HFFc6 (cell line): Measurements from ENCODE around the gene CNTLN. TPM values are rescaled to one million over a fixed set of nuclear protein-coding genes. Genes with fewer than 3 reads are reported as not detected.

ENCODE experiments used
- DNase-seq: peaks from one replicate; pipeline ENCODE4 v3.0.0-alpha.2; 2018
- H3K27ac Mint-ChIP-seq: 2 replicates; pipeline ENCODE4 v1.8.0; 2020; ENCODE audit warnings: mild to moderate bottlenecking, mixed read lengths
- H3K27me3 Mint-ChIP-seq: 2 replicates; pipeline ENCODE4 v1.8.0; 2021; ENCODE audit warnings: mild to moderate bottlenecking, moderate library complexity, mixed read lengths; ENCODE audit not compliant: insufficient read depth
- H3K36me3 Mint-ChIP-seq: 2 replicates; pipeline ENCODE4 v1.8.0; 2021; ENCODE audit warnings: low read depth, mixed read lengths
- H3K4me1 Mint-ChIP-seq: 2 replicates; pipeline ENCODE4 v1.8.0; 2020; ENCODE audit warnings: low read depth, mixed read lengths
- H3K4me3 Mint-ChIP-seq: 2 replicates; pipeline ENCODE4 v1.8.0; 2020; ENCODE audit warnings: mild to moderate bottlenecking, moderate library complexity, mixed read lengths
- H3K9me3 Mint-ChIP-seq: 2 replicates; pipeline ENCODE4 v1.8.0; 2020; ENCODE audit warnings: mild to moderate bottlenecking, mixed read lengths
- total RNA-seq, 6 experiments: library from RNA; stranded (reverse); fragmentation: NEBNext Ultra II Directional; extraction: Animal tissue kit (Norgen Biotek cat#: 25700); gene quantifications; 2 replicates in 1 of 6; 3 replicates in 5 of 6; pipeline ENCODE4 v1.2.3, GENCODE V29; 2021
- TF ChIP-seq, protein P1 (sequence below): fragments of 200-600 bp; sonication (generic); IDR thresholded peaks from 2 replicates; pipeline ENCODE4 v1.5.0; 2021; ENCODE audit warnings: antibody characterized with exemption, mild to moderate bottlenecking

The CNTLN gene
- total RNA-seq, 6 experiments from 2014 or later: 4.9 to 9.0 (median 8.6) TPM

GRCh38 chr9:17185481-17186029 lies 50.7 kb downstream of the CNTLN start:
- H3K4me1 Mint-ChIP-seq: peaks cover 3% of the 10 kb centered on the region; the same call in 1 of the 2 replicates
- H3K27ac Mint-ChIP-seq: no peak overlapping the region
- H3K9me3 Mint-ChIP-seq: no peaks in the 10 kb centered on the region
- H3K36me3 Mint-ChIP-seq: no peaks in the 10 kb centered on the region
- no peak for DNase-seq
- TF ChIP-seq, protein P1, sequence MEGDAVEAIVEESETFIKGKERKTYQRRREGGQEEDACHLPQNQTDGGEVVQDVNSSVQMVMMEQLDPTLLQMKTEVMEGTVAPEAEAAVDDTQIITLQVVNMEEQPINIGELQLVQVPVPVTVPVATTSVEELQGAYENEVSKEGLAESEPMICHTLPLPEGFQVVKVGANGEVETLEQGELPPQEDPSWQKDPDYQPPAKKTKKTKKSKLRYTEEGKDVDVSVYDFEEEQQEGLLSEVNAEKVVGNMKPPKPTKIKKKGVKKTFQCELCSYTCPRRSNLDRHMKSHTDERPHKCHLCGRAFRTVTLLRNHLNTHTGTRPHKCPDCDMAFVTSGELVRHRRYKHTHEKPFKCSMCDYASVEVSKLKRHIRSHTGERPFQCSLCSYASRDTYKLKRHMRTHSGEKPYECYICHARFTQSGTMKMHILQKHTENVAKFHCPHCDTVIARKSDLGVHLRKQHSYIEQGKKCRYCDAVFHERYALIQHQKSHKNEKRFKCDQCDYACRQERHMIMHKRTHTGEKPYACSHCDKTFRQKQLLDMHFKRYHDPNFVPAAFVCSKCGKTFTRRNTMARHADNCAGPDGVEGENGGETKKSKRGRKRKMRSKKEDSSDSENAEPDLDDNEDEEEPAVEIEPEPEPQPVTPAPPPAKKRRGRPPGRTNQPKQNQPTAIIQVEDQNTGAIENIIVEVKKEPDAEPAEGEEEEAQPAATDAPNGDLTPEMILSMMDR: no peak
- no peak overlapping the region for H3K4me3 Mint-ChIP-seq
- H3K27me3 Mint-ChIP-seq: no peaks in the 10 kb centered on the region

DNA sequence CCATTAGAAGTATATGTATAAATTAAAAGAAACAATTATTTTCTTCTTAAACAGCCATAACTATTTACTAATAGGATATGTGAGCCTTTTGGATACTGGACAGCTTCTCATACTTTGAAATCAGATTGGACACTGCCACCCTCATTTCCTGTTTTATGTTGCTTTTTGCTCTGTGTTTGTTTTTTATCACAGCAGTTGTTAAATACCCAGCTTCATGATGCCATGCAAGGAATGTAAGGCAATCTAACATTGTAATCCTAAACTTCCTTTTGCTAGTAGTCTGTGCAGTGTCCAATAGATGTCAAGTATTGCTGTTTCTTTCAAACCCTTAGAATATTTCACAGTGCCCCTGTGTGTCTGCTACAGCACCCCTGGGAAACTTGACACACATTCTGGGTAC lies 56.2 kb downstream of the CNTLN start:
- Mint-ChIP-seq H3K36me3 (no peaks in the 10 kb centered on the region), H3K4me1 (peaks cover 13% of the 10 kb centered on the region), H3K27me3 (no peaks in the 10 kb centered on the region), H3K4me3 (no peak overlapping the region), H3K9me3 (no peaks in the 10 kb centered on the region), H3K27ac (peak overlapping the region; percentile 43; the same call in 1 of the 2 replicates)
- DNase-seq: peak; percentile 20
- TF ChIP-seq, protein P1: no peak

DNA sequence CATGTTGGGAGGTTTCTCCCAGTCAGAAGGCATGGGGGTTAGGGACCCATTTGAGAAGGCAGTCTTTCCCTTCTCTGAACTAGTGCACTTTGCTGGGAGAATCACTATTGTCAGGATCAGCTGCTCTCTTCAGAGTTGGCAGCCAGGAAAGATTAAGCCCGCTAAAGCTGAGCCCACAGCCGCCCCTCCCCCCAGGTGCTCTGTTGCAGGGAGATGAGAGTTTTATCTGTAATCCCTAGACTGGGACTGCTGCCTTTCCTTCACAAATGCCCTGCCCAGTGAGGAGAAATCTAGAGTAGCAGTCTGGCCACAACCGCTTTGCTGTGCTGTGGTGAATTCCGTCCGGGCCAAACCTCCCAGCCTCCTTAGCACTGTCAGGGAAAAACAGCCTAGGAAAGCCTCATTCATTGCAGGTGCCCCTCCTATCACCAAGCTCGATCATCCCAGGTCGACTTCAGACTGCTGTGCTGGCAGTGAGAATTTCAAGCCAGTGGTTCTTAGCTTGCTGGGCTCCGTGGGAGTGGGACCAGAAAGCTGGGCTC lies 69.8 kb downstream of the CNTLN start:
- Mint-ChIP-seq H3K27me3 (no peaks in the 10 kb centered on the region; the same call in 1 of the 2 replicates), H3K9me3 (no peaks in the 10 kb centered on the region), H3K4me1 (no peaks in the 10 kb centered on the region), H3K36me3 (peaks cover 22% of the 10 kb centered on the region), H3K27ac (no peak overlapping the region), H3K4me3 (no peak overlapping the region)
- TF ChIP-seq, protein P1: no peak
- no peak for DNase-seq

DNA sequence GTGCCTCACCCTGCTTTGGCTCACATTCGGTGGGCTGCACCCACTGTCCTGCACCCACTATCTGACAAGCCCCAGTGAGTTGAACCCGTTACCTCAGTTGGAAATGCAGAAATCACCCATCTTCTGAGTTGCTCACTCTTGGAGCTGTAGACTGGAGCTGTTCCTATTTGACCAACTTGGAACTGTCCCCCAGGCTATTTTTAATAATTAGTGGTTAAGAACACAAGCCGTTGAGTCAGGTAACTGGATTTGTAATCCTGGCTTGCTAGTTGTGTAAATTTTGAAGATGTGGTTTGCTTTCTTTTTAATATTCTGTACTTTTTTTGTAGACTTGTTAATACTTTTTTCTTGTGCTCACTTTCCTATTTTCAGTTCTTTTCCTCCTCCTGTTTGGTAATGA lies 81.2 kb downstream of the CNTLN start:
- TF ChIP-seq, protein P1: no peak
- DNase-seq: peak; percentile 68
- peaks cover 19% of the 10 kb centered on the region; the same call in 1 of the 2 replicates for H3K36me3 Mint-ChIP-seq
- H3K27ac Mint-ChIP-seq: no peak overlapping the region
- H3K9me3 Mint-ChIP-seq: peaks cover 28% of the 10 kb centered on the region
- no peak overlapping the region for H3K4me3 Mint-ChIP-seq
- no peaks in the 10 kb centered on the region; the same call in none of the 2 replicates for H3K27me3 Mint-ChIP-seq
- peaks cover 16% of the 10 kb centered on the region for H3K4me1 Mint-ChIP-seq

GRCh38 chr9:17216646-17217045 lies 81.8 kb downstream of the CNTLN start:
- TF ChIP-seq, protein P1: no peak
- Mint-ChIP-seq H3K27me3 (no peaks in the 10 kb centered on the region; the same call in none of the 2 replicates), H3K4me3 (no peak overlapping the region), H3K4me1 (peaks cover 16% of the 10 kb centered on the region), H3K27ac (no peak overlapping the region), H3K9me3 (peaks cover 22% of the 10 kb centered on the region), H3K36me3 (peaks cover 19% of the 10 kb centered on the region; the same call in 1 of the 2 replicates)
- DNase-seq: no peak
